ENCODE measurements around the gene PPP2R2C.

Gene PPP2R2C

GRCh38 chr4:6418193-6418755, 54.1 kb downstream of the PPP2R2C start:
- no peak for DNase-seq
- intact Hi-C loops (cut with DNase I) = no loop called here

GRCh38 chr4:6417516-6418050, 54.8 kb downstream of the PPP2R2C start:
- no peak for DNase-seq
- intact Hi-C loops (cut with DNase I) = no loop called here

GRCh38 chr4:6416518-6417286, 55.7 kb downstream of the PPP2R2C start:
- intact Hi-C loops (cut with DNase I) = no loop called here
- peak; percentile 33 to 84 (median 63) for DNase-seq

GRCh38 chr4:6415031-6415705, 57.2 kb downstream of the PPP2R2C start:
- DNase-seq = no peak
- intact Hi-C loops (cut with DNase I) = no loop called here

GRCh38 chr4:6414578-6414977, 57.8 kb downstream of the PPP2R2C start:
- no peak for DNase-seq

GRCh38 chr4:6410664-6411063, 61.8 kb downstream of the PPP2R2C start:
- intact Hi-C loops (cut with DNase I) = no loop called here
- DNase-seq = no peak

More at GRCh38 chr4:6414578-6414977, 57.8 kb downstream of the PPP2R2C start:
- intact Hi-C loops (cut with DNase I) = no loop called here

- DNase-seq = no peak
These were observed 62.3 kb downstream of the PPP2R2C start for GRCh38 chr4:6410068-6410467.

GRCh38 chr4:6409381-6409780, 63.0 kb downstream of the PPP2R2C start:
- no peak for DNase-seq
- intact Hi-C loops (cut with DNase I) = no loop called here

More at GRCh38 chr4:6410068-6410467, 62.3 kb downstream of the PPP2R2C start:
- intact Hi-C loops (cut with DNase I) = no loop called here

GRCh38 chr4:6408263-6408662, 64.2 kb downstream of the PPP2R2C start:
- intact Hi-C loops (cut with DNase I) = no loop called here
- DNase-seq = no peak

- DNase-seq = no peak
These were observed 67.1 kb downstream of the PPP2R2C start for GRCh38 chr4:6405397-6405706.

GRCh38 chr4:6404611-6405396, 67.6 kb downstream of the PPP2R2C start:
- intact Hi-C loops (cut with DNase I) = no loop called here
- peak in 3 of 42 donors; percentile 42 to 56 (median 51) for DNase-seq

More at GRCh38 chr4:6405397-6405706, 67.1 kb downstream of the PPP2R2C start:
- intact Hi-C loops (cut with DNase I) = no loop called here

- intact Hi-C loops (cut with DNase I) = no loop called here
- no peak for DNase-seq
These were observed 69.1 kb downstream of the PPP2R2C start for GRCh38 chr4:6403400-6403685.

- intact Hi-C loops (cut with DNase I) = no loop called here
- DNase-seq = peak in 1 of 42 donors; percentile 32
These were observed 69.6 kb downstream of the PPP2R2C start for GRCh38 chr4:6402566-6403399.

- no peak for DNase-seq
- intact Hi-C loops (cut with DNase I) = no loop called here
These were observed 70.6 kb downstream of the PPP2R2C start for GRCh38 chr4:6401797-6402196.

GRCh38 chr4:6396696-6397236, 75.6 kb downstream of the PPP2R2C start:
- DNase-seq = peak in 1 of 42 donors; percentile 55
- intact Hi-C loops (cut with DNase I) = no loop called here

GRCh38 chr4:6395466-6396228, 76.8 kb downstream of the PPP2R2C start:
- DNase-seq = no peak
- intact Hi-C loops (cut with DNase I) = no loop called here

GRCh38 chr4:6394671-6395081, 77.7 kb downstream of the PPP2R2C start:
- no peak for DNase-seq

More at GRCh38 chr4:6394671-6395081, 77.7 kb downstream of the PPP2R2C start:
- intact Hi-C loops (cut with DNase I) = no loop called here

Data from head of caudate nucleus (tissue), 42 donors.